AG04449 (cell line): Measurements from ENCODE around the gene CD2AP.
"Not testable (repeated sequence)": the region's sequence is repeated elsewhere in the genome, so short reads cannot be mapped to it uniquely, and the experiment has no call there.

Source experiments
- CTCF ChIA-PET: fragments of 350-600 bp; formaldehyde crosslinking; extraction: SDS; loops from one replicate; lab custom pipeline; 2021; ENCODE audit warnings: antibody characterized with exemption; lab: Yijun Ruan, JAX
- POLR2A ChIA-PET: fragments of 400-600, 350-600 bp; formaldehyde crosslinking; extraction: SDS; loops from one replicate; lab custom pipeline; 2020; ENCODE audit warnings: antibody characterized with exemption, inconsistent platforms; lab: Yijun Ruan, JAX
- DNase-seq: peaks from one replicate; pipeline ENCODE4 v3.0.0-alpha.2; 2010; ENCODE audit warnings: low read depth, low spot score
- H3K4me3 ChIP-seq: 2 replicates; pipeline ENCODE4 v1.5.1; 2011; ENCODE audit warnings: low read depth, mild to moderate bottlenecking, control low read depth, low read length
- TF ChIP-seq, protein P1 (sequence below): IDR thresholded peaks from one replicate; pipeline ENCODE4 v1.5.1; 2011; ENCODE audit warnings: mild to moderate bottlenecking, moderate library complexity, low read length, control low read depth, inconsistent platforms; ENCODE audit not compliant: insufficient read depth; ENCODE audit errors: missing control alignments

The CD2AP gene

DNA sequence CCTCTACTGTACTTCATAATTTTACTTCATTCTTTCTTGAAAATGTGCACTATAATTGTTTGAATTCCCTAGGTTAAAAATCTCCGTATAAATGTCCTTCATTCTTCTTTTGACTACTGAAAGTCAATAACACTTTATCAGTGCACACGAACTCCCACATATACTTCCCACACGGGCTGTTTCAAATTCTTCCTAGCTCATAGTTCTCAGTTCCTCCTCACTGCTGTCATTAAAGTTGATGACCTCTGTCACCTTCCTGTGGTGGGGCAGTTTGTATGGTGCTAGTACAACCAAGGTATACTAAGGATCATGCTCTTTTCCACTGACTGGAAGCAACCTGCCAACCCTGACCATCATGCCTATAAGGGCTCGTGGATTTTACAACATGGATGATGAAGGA is 40.0 kb upstream of the CD2AP start:
- TF ChIP-seq, protein P1, sequence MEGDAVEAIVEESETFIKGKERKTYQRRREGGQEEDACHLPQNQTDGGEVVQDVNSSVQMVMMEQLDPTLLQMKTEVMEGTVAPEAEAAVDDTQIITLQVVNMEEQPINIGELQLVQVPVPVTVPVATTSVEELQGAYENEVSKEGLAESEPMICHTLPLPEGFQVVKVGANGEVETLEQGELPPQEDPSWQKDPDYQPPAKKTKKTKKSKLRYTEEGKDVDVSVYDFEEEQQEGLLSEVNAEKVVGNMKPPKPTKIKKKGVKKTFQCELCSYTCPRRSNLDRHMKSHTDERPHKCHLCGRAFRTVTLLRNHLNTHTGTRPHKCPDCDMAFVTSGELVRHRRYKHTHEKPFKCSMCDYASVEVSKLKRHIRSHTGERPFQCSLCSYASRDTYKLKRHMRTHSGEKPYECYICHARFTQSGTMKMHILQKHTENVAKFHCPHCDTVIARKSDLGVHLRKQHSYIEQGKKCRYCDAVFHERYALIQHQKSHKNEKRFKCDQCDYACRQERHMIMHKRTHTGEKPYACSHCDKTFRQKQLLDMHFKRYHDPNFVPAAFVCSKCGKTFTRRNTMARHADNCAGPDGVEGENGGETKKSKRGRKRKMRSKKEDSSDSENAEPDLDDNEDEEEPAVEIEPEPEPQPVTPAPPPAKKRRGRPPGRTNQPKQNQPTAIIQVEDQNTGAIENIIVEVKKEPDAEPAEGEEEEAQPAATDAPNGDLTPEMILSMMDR: no peak
- no peak overlapping the region for H3K4me3 ChIP-seq
- ChIA-PET CTCF (no interaction called here), POLR2A (no interaction called here)
- DNase-seq: no peak

DNA sequence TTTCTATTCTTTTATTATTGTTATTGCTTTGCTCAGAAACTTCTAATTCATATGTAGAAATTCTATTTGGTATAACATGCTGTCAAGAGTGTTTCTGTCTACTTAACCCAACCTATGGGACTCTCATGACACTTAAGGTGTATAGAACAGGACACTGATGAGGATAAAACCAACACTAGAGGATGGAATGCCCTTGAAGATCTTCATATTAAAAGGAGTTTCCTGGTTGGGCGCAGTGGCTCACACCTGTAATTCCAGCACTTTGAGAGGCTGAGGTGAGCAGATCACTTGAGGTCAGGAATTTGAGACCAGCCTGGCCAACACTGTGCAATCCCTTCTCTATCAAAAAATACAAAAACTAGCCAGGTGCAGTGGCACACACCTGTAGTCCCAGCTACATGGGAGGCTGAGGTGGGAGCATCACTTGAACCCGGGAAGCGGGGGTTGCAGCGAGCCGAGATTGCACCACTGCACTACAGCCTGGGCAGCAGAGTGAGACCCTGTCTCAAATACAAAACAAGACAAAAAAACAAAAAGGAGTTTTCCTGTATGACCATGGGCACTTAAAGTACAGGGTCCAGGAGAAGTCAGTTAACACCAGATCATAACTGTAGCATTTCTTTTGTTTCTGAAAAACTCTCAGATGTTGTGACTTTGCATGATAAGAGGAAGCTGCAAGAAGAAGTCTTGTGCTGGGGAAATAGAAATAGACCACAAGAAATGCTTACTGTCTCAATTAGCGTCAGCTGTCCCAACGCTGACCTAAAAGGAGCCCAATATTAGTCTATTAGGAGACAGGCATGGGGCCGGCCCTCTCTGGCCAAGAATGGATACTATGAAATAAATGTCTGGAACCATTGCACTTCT is 38.9 kb upstream of the CD2AP start:
- H3K4me3 ChIP-seq: no peak overlapping the region
- ChIA-PET CTCF (no interaction called here), POLR2A (no interaction called here)
- TF ChIP-seq, protein P1: no peak
- DNase-seq: no peak

DNA sequence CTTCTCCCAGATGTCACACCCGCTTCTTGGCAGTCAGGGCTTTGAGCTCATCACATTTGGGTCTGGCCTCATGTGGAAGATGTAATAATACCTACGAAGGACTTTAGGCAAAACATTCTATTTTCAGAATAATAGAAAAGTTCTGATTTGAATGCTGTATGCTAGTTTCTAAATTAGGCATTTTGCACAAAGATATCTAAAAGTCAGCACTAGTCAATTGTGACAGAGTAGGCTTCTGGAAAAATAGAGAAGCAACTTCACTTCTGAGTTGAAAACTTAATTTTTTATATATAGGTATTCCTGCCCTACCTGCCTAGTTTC is 38.3 kb upstream of the CD2AP start:
- no peak overlapping the region for H3K4me3 ChIP-seq
- DNase-seq: no peak
- ChIA-PET POLR2A (no interaction called here), CTCF (no interaction called here)
- TF ChIP-seq, protein P1: no peak

DNA sequence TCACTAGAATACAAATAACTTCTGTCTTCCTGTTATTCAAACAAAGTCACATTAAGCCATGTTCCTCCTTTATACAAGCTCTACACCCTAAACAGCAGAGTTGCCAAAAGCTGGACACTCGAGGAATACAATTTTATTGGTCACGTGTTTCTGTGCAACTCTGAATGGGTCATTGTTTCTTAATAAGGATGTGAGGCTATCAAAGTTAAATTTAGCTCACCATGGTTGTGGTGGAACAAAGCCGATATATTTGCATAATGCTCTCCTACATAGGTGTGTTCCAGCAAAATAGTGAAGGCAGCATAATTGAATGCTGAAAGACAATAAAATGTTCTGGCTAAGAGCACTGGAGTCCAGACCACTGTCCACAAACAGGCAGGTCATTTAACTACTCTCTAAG is 36.9 kb upstream of the CD2AP start:
- ChIA-PET CTCF (no interaction called here), POLR2A (no interaction called here)
- TF ChIP-seq, protein P1: no peak
- no peak for DNase-seq
- H3K4me3 ChIP-seq: no peak overlapping the region

DNA sequence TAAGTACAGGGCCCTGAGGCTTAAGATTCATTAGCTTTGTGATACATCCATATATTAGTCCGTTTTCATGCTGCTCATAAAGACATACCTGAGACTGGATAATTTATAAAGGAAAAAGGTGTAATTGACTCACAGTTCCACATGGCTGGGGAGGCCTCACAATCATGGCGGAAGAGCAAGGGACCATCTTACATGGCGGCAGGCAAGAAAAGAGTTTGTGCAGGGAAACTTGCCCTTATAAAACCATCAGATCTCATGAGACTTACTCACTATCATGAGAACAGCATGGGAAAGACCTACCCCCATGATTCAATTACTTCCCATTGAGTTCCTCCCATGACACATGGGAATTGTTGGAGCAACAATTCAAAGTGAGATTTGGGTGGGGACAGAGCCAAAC is 32.6 kb upstream of the CD2AP start:
- CTCF ChIA-PET, H3K4me3 ChIP-seq, DNase-seq, POLR2A ChIA-PET: not testable (repeated sequence)

DNA sequence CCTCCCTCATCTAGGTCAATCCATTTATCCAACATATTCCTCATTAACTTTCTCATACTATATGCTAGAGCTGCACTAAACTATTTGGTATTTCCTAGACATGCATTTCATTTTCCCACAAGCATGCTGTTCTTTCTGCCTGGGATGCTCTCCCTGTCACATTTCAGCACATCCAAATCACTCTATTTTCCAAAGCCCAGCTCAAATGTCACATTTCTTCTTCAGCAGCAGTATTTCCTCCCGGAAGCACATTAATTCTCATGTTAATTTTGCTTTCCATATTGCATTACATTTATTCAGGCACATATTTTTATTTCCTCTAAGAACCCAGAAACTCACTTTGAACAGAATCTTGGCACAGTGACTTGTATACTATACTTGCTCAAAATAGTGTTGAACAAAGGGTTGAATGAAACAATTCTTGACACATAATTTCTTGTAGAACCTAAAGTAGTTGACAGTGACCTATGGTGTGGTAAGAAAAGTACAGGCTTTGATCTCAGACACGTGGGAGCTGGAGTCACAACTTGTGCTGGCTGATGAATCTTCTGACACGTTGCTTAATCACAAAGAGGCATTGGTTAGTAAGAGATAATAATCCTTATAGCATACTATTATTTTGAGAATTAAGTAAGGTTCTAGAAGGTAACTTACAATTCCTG is 30.8 kb upstream of the CD2AP start:
- TF ChIP-seq, protein P1: no peak
- no peak for DNase-seq
- CTCF ChIA-PET: no interaction called here

More for the DNA sequence above, 30.8 kb upstream of the CD2AP start:
- POLR2A ChIA-PET: no interaction called here
- no peak overlapping the region for H3K4me3 ChIP-seq
